Stimulated activated CD4-positive, alpha-beta T cell treated with anti-CD3 and anti-CD28 coated beads, Interleukin-1b, Interleukin-23, amount 100 ng/mL, for 48 hours (primary cell): ENCODE measurements around the gene VASP.

Experiments used
- DNase-seq: peaks from one replicate; pipeline ENCODE4 v3.0.0-alpha.2; 2020

Gene VASP

DNA sequence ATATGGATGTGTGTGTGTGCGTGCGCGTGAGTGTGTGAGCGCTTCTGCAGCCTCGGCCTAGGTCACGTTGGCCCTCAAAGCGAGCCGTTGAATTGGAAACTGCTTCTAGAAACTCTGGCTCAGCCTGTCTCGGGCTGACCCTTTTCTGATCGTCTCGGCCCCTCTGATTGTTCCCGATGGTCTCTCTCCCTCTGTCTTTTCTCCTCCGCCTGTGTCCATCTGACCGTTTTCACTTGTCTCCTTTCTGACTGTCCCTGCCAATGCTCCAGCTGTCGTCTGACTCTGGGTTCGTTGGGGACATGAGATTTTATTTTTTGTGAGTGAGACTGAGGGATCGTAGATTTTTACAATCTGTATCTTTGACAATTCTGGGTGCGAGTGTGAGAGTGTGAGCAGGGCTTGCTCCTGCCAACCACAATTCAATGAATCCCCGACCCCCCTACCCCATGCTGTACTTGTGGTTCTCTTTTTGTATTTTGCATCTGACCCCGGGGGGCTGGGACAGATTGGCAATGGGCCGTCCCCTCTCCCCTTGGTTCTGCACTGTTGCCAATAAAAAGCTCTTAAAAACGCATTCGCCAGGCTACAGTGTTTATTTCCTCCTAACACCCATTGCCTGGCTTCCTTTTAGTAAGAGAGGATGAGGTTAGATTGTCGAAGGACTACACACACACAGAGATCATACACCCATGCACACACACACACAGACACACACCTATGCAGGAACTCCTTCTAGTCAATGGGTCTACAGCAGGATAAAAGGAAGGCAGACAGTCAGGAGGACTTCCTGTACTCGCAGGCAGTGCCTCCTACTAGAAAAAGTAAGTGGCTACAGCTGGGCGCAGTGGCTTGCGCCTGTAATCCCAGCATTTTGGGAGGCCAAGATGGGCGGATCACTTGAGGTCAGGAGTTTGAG lies 32.4 kb upstream of the VASP start:
- DNase-seq = no peak

DNA sequence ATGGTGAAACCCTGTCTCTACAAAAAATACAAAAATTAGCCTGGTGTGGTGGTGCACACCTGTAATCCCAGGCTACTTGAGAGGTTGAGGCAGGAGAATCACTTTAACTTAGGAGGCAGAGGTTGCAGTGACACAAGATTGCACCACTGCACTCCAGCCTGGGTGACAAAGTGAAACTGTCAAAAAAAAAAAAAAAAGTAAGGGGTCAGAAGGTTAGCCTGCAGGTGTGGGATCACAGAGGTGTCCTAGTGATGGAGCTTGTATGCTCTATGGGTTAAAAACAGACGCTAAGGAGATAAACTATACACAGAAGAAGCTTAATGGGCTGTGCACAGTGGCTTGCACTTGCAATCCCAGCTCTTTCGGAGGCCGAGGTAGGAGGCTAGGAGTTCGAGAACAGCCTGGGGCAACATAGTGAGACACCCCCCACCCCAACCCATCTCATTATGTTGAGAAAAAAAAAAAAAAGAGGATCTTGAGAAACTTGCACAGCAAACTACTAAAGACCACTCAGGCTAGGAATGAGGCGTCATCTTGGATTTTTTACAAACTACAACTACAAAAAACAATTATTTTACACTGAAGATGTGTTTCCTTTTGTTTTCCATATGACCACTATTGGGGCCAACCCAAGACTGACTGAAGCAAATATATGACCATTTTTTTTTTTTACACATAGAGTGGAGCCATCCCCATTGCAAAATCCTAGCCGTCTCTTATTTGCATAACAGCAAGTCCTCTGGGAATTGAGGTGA lies 31.6 kb upstream of the VASP start:
- no peak for DNase-seq

DNA sequence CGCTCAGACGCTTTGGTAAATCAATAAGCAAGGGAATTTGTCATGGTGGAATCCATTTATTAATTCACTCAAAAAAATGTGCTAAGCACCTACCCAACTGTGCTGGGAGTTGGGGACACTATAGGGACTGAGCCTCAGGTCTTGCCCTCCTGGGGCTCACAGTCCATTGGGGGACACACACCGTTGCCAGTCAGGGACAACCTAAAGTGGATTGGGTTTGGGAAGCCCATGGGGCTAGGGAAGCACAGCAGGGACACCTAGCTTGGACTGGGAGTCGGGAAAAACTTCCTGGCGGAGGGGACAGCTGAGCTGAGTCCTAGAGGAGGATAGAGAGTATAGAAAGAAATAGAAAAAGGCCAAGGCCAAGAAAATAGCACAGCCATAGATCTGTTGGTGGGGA lies 31.0 kb upstream of the VASP start:
- DNase-seq = no peak

DNA sequence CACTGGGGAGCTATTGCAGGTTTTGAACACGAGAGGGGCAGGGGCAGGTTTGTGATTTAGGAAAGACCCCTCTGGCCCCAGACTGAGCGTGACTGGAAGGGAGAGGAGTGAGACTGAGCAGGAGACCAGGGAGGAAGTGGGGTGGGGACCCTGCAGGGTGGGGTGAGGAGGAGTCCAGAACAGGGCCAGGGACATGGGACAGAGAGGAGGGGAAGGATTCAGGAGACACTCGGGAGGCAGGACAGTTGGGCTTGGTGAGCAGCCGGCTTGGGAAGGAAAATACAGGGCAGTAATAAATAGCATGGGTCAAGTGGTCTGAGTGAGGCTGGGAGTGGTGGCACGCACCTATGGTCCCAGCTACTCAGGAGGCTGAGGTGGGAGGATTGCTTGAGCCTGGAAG lies 30.1 kb upstream of the VASP start:
- DNase-seq = no peak

DNA sequence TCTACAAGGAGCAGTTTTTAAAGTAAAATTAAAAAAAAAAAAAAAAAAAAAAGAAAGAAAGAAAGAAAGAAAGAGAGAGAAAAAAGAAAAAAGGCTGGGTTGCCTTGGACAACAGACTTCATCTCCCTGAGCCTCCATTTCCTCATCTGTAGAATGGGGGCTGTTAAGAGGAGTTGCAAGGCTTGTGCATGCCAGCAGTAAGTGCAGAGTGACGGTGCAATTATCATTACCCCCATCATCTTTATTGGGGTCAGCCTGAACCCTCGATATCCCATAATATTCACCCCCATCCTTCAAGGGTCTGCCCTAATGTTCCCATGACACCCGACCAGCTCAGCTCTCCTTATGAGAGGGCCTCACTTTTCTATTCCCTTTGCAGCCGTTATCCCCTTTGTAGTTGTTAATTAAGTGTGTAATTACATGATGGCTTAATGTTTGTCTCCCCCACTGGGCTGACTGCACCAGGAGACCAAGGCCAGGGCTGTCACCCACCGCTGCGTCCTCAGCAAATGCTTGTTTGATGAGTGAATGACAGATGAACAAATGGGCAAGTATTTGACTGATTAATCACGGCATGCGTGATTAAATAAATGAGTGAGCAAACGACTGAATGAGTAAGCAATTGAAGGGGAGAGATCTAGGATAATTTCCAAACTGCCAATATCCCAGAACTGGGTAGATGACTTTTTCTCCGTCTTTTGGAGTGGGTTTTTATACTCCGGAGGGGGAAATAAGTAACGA lies 29.4 kb upstream of the VASP start:
- peak; percentile 51 for DNase-seq

DNA sequence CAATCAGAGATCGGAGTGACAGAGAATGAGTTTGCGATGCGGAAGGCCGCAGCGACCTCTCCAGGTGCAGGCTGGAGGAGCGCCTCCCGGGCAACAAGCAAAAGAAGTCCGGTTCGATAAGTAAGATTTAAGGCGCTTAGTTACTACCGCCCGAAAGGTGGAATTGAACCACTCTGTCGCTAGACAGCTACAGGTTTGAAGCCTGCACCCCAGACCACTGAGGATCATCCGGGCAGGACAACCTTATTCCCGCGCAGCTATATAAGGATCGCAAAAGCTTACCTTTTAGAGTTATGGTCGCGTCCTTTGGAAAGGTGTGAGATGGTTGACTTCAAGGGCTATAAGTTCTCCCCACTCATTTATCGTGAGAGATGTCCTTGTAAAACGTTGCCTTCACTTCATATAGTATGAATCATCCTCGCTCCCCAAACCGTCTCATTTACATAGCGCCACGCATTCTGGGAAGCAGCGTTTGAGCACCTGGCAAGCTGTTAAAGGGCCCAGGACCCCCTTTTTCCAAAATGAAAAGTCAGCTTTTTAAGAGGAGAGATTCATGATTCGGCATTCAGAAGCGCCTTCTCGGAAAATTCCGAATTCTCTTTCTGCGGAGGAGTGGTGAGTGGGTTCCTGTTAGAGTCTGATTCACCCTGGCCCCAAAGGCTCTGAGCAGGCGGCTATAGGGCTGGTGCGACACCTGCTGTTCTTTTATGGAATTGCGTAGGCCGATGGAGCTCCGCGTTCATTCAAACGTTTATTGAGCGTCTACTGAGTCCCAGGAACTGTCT lies 28.6 kb upstream of the VASP start:
- peak; percentile 93 for DNase-seq

DNA sequence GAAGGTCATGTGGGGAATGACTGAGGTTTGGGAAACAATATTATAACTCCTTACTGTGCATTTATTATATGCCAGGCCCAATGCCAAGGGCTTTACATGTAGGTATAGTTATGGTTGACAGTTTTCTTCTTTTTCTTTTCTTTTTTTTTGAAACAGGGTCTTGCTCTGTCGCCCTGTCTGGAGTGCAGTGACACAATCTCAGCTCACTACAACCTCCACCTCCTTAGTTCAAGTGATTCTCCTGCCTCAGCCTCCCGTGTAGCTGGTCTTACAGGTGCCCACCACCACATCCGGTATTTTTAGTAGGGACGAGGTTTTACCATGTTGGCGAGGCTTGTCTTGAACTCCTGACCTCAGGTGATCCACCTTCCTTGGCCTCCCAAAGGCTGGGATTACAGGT lies 24.2 kb upstream of the VASP start:
- no peak for DNase-seq

DNA sequence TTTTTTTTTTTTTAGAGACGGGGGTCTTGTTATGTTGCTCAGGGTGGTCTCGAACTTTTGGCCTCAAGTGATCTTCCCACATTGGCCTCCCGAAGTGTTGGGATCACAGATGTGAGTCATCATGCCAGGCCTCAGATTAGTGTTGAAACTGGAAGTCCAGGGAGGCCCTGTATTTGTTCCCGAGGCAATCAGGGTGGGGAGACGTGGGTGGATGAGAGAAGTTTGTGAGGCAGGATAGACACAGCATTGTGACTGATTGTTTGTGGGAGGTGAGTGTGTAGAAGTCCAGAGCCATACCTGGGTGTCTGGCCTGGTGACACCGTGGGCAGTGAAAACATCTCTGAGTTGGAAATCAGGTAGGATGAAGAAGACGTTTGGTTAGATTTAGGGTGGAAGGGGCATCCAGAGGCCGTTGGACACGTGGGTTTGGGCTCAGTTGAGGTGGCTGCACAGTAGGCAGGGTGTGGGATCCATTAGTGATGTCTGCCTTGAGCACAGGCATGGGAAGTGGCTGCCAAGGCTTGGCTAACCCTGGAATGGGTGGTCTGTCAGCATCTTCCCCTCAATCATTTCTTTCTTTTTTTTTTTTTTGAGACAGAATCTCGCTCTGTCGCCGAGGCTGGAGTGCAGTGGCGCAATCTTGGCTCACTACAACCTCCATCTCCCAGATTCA lies 22.9 kb upstream of the VASP start:
- no peak for DNase-seq

DNA sequence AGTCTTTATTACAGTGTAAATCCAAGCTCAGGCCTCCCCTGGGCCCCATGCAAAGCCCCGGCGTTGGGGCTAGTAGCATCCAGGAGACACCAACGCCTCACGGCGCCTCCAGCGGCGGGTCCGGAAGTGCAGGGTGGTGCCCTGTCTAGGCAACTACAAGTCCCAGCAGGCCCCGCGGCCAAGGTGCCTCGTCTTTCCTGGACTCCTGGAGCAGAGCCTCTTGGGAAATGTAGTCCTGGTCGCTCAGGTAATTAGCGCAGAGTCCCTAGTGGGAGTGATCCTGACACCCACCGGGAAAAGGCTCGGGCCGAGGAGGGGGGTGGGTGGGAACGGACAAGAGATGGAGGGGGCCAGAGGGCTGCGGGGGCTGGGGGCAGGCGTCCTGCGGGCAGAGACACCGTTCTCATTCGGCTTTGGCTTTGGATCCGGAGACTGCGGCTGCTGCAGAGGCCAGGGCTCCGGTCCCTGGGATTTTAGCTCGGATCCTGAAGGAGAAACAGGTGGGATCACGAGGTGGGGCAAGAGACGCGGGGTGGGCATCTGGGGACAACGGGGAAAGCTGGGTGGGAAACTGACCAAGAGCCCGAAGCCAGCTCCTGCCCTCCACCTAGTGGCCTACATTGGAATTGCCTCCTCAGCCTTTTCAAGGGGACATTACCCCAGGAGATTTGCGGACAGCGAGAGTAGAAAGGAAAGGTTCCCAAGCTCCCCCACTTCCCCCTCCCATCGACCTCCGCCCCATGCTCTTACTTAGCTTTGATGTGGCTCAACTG lies 21.8 kb upstream of the VASP start:
- DNase-seq = peak; percentile 98

DNA sequence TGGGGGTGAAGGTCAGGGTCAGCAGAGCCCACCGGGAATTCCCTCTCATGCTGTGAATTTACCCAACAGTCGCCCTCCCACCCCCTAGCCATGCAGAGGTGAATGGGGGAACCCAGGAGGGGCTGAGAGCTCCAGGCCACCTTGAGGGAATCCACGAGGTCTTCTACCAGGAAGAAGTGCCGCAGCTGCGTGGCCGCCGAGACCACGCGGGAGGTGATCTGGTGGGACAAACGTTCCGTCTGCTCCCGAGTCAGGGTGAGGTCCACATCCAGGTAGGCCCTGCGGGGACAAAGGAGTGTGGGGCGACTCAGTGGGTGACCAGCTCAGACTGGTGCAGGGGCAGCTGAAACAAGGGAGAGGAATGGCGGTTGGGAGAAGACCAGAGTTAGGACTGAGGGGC lies 18.6 kb upstream of the VASP start:
- DNase-seq = no peak

DNA sequence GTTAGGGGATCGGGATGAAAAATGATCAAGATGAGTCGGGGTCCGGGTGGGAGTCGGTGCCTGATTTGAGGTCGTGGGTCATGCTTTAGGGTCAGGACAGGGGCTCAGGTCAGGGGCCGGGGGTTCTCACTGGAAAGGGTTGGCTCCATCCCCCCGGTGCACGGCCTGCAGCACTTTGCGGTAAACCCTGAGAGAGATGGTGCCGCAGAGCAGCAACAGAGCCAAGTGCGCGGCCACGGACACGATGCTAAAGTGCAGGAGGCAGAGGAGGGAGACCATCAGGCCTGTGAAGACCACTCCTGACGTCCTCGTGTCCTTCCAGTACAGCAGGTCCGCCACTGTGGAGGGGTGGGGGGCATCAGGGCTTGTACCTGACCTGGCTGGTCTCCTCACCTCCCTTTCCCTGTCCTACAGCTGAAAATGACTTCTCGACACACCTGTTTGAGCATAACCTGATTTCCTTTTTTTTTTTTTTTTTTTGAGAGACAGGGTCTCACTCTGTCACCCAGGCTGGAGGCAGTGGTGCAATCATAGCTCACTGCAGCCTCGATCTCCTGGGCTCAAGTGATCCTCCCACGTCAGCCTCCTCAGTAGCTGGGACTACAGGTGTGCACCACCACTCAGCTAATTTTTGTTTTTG lies 17.9 kb upstream of the VASP start:
- DNase-seq = no peak

DNA sequence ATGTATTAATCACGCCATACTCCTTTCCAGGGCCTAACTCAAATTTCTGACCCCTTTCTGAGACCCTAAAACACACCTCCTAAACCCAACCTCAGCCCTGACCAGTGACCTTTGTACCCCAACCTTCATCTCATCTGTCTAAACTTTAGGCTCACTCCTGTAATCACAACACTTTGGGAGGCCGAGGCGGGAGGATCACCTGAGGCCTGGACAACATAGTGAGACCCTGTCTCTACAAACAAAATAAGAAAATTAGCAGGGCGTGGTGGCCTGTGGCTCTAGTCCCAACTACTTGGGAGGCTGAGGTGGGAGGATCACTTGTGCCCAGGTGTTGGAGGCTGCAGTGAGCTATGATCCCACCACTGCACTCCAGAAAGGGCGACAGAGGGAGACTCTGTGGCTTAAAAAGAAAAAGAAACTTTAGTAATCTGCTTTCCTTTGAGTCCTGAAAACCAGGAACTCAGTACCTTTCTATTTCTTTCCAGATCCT lies 15.1 kb upstream of the VASP start:
- no peak for DNase-seq

DNA sequence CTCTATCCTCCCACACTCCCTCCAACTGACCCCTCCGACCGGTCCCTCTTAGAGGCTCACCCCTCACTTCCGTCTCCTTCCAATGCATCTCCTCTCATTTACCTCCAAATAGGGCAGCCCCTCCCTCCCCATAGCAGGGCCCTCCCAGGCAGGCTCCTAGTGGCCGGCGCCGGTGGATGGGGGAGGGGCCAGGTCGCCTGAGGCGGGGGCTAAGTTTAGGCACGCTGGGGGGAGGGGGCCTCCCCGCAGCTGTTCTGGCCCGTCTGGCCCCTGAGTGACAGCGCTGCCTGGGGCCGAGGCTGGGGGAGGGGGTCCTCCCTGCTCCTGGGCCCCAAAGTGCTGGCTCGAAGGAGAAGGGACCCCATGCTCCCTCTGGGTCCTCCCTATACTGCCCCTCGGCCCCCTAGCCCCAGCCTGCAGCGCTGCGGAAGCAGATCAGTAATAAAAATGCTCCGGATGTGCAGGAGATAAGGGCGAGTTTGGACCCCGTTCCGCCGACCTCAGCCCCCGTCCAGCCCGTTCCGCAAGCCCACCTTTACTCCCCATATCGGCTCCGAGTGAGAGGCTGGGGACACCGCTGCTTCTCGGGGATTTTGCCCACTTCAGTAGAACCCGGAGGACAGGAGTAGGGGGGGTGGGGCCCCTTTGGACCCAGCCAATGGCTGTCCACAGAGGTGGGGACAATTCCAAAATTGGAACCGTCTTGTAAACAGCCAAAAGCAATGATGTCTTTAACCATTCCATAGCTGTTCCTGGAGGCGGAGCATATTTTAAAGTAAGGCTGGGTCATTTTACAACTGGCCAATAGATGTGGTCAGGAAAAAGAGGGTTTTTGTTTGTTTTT lies 14.4 kb upstream of the VASP start:
- no peak for DNase-seq

DNA sequence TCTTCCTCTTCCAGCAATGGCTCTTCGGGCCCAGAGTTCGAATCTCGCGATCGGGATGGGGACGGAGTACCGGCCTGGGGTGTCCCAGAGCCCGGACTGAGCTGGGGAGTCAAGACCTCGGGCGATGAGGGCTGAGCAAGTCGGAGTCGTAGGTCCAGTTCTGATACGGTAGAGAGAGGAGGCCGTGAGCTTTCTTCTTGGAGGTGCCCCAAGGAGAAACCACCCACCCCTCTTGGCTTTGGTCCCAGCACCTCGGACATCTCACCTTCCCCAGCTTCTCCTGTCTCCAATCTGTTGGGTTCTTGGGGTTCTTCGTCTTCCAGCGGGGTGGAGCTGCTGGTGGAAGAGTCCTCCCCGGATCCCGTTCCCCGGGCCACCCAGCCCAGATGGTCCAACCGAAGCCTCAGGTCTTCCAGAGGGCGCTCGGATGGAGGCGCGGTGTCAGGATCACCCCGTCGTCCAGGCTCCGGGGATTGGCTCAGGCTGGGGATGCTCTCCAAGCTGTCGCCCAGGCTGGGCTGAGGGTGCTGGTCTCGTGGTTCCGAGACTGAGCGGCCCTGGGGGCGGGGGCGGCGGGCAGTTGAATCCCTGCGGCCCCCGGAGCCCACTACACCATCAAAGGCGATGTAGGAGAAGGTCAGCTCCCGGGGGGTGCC lies 12.9 kb upstream of the VASP start:
- no peak for DNase-seq

DNA sequence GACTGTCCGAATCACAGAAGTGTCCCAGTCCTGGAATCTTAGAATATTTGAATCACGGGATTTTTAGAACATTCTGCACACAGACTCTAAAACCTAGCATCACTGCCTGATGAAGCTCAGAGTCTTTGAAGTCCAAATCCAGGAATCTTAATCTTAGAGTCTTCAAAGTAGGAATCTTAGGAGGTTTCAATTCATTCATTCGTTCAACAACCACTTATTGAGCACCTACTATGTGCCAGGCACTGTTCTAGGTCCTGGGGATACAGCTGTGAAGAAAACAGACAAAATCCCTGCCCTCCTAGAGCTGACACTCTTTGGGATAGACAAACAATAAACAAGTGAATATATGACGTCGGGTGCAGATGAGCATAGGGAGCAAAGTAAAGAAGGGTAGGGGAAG lies 12.1 kb upstream of the VASP start:
- DNase-seq = no peak

DNA sequence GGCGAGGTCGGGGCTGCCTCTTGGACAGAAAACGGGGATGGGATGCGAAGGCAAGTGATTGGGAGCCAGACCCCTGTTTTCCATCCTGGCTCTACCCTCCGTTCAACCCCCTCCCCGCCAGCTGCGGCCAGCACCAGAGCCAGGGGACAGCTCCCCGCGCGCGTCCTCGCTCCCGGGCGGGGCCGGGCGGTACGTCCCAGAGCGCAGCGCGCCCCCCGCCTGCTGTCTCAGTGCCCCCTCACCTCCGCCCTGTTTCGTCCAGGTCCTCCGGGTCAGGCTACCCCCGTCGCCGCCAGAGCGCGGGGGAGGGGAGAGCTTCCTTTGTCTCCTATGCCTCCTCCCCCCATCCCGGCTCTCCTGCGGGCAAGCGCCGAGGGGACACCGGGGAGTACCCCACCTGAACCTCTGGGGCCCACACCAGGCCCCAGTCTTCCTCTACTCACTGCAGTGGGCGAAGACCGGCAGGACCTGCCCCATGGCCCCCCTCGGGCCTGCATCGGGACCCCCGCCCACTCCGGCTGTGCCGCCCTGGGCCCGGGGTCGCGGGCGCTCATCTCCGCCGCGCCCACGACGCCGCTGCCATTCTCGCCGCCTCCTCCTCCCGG lies 10.8 kb upstream of the VASP start:
- DNase-seq = no peak

DNA sequence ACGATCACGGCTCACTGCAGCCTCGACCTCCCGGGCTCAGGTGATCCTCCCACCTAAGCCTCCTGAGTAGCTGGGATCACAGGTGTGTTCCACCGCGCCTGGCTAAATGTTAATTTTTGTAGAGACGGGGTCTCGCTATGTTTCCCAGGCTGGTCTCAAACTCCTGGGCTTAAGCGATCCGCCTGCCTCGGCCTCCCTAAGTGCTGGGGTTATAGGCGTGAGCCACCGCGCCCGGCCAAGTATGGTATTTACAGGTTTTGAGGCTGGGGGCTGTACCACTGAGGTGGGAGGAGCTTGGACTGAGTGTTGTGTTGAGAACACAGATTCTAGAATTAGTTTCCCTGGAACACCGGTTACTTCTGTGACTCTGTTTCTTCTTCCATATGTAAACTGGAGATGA lies 9.5 kb upstream of the VASP start:
- no peak for DNase-seq

DNA sequence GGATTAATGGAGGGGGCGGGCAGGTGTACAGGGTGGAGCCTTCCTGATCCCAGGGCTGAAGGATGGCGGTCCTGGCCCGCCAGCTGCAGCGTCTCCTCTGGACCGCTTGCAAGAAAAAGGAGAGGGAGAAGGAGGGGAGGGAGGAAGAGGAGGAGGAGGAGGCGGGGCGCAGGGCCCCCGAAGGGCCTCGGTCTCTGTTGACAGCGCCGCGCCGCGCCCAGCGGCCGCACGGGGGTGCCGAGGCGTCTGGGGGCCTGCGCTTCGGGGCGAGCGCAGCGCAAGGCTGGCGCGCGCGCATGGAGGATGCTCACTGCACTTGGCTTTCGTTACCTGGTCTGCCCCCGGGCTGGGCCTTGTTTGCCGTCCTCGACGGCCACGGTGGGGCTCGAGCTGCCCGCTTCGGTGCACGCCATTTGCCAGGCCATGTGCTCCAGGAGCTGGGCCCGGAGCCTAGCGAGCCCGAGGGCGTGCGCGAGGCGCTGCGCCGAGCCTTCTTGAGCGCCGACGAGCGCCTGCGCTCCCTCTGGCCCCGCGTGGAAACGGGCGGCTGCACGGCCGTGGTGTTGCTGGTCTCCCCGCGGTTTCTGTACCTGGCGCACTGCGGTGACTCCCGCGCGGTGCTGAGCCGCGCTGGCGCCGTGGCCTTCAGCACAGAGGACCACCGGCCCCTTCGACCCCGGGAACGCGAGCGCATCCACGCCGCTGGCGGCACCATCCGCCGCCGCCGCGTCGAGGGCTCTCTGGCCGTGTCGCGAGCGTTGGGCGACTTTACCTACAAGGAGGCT lies 8.7 kb upstream of the VASP start, which contains the start of gene PPM1N:
PPM1N (plus strand) TSS at position 33 of the 785 bp plus-strand sequence; CDS start at position 63, 30 bp downstream.
- DNase-seq = peak; percentile 62
